Keratinocyte (primary cell): ENCODE results near the gene RBM44.

Source experiments
- EZH2 ChIP-seq: IDR thresholded peaks from one replicate; pipeline ENCODE4 v1.6.1; 2012; ENCODE audit warnings: inconsistent platforms, mild to moderate bottlenecking, low read length, moderate library complexity
- TF ChIP-seq, protein P1 (sequence below), 3 experiments: IDR thresholded peaks in 1 of 3; conservative IDR thresholded peaks in 1 of 3; optimal IDR thresholded peaks in 1 of 3; 2 replicates in 2 of 3; 3 replicates in 1 of 3; pipeline versions ENCODE3 to v1.5.1; 2011; ENCODE audit warnings: low read length in 3 of 3, mild to moderate bottlenecking in 3 of 3, moderate library complexity in 2 of 3, control low read depth in 1 of 3, inconsistent platforms in 1 of 3; ENCODE audit not compliant: insufficient read depth in 2 of 3; ENCODE audit errors: extremely low read depth in 1 of 3

DNA sequence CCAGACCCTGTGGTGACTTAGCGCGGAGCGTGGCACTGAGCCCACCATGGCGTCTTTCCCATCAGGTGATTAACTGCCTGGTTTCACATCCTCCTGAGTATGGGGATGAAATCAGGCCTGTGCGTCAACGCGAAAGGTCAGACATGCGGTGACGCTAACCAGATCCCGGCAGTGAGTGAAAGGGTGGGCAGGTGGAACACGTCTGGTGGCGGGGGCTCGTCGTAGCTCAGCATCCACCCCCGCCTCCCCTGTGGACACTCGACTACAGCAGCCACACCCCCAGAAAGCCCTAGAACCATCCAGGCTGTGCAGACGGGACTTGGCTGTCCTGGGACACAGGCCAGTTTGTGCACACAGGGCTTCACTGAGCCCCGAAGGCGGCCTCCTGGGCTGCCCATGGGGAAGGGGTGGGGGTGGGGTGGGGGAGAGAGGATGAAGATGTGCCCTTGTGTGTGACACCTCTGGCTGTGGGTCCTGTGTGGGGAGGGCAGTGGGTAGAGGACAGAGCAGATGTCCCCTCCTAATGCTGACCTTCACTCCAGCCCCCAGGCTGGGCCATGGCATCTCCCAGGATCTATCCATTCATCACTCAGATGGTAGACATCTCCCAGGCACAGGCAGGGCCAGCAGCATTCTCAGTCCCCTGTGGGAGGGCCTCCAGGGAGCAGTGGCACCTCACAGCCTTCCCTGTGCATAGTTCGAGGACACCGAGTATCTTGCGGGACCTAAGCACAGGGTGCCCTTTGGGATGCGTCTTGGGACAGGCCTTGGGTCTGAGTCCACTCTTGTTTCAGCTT lies 88.3 kb downstream of the RBM44 start:
- TF ChIP-seq, protein P1, sequence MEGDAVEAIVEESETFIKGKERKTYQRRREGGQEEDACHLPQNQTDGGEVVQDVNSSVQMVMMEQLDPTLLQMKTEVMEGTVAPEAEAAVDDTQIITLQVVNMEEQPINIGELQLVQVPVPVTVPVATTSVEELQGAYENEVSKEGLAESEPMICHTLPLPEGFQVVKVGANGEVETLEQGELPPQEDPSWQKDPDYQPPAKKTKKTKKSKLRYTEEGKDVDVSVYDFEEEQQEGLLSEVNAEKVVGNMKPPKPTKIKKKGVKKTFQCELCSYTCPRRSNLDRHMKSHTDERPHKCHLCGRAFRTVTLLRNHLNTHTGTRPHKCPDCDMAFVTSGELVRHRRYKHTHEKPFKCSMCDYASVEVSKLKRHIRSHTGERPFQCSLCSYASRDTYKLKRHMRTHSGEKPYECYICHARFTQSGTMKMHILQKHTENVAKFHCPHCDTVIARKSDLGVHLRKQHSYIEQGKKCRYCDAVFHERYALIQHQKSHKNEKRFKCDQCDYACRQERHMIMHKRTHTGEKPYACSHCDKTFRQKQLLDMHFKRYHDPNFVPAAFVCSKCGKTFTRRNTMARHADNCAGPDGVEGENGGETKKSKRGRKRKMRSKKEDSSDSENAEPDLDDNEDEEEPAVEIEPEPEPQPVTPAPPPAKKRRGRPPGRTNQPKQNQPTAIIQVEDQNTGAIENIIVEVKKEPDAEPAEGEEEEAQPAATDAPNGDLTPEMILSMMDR (optimal IDR thresholded peaks at IDR 0.05 in 1 of 3, IDR thresholded peaks at IDR 0.05 in 1 of 3, conservative IDR thresholded peaks at IDR 0.05 in 1 of 3; ENCODE audit: extremely low read depth in 1 of 3, insufficient read depth in 2 of 3, low read length in 3 of 3) = no peak
- TF ChIP-seq EZH2 = no peak
